SU-DHL-6 (cell line): ENCODE results near the gene TAX1BP1.

Experiments
- H2AFZ ChIP-seq: fragments of 200-600 bp; sonication (generic); 2 replicates; pipeline ENCODE4 v1.6.1; 2014; ENCODE audit warnings: low read depth, mild to moderate bottlenecking, moderate library complexity, mixed read lengths, antibody characterized with exemption, low read length; ENCODE audit not compliant: severe bottlenecking
- H3F3A ChIP-seq: fragments of 200-600 bp; shearing (Covaris generic); 2 replicates; pipeline ENCODE4 v1.6.0; 2016; ENCODE audit warnings: antibody characterized with exemption, mild to moderate bottlenecking; ENCODE audit not compliant: insufficient read depth
- H3K27ac ChIP-seq: fragments of 200-600 bp; sonication (generic); 2 replicates; pipeline ENCODE4 v1.5.1; 2016; ENCODE audit warnings: low read depth, mild to moderate bottlenecking, low read length, moderate library complexity, mixed read lengths
- H3K27me3 ChIP-seq: fragments of 200-600 bp; sonication (generic), shearing (Covaris generic); 2 replicates; pipeline ENCODE4 v1.6.0; 2014; ENCODE audit warnings: mild to moderate bottlenecking, low read length
- H3K36me3 ChIP-seq: fragments of 200-600 bp; sonication (generic); 2 replicates; pipeline ENCODE4 v1.6.1; 2014; ENCODE audit warnings: mild to moderate bottlenecking, low read length, mixed read lengths
- H3K4me2 ChIP-seq: fragments of 300-600, 200-600 bp; shearing (Covaris generic), sonication (generic); 2 replicates; pipeline ENCODE4 v1.6.0; 2014; ENCODE audit warnings: low read length, low read depth, mild to moderate bottlenecking; ENCODE audit not compliant: poor library complexity, severe bottlenecking
- H3K4me3 ChIP-seq: fragments of 200-600 bp; sonication (generic); 2 replicates; pipeline ENCODE4 v1.5.1; 2014; ENCODE audit warnings: antibody characterized with exemption, low read length, mild to moderate bottlenecking, mixed read lengths; ENCODE audit not compliant: insufficient read depth, poor library complexity, severe bottlenecking
- H3K79me2 ChIP-seq: fragments of 200-600 bp; sonication (generic); 2 replicates; pipeline ENCODE4 v1.6.1; 2014; ENCODE audit warnings: mild to moderate bottlenecking, low read length, moderate library complexity; ENCODE audit not compliant: insufficient read depth
- H3K9ac ChIP-seq: fragments of 200-600 bp; sonication (generic); 2 replicates; pipeline ENCODE4 v1.7.0; 2014; ENCODE audit warnings: mild to moderate bottlenecking, low read length
- H3K9me2 ChIP-seq: fragments of 200-600 bp; sonication (generic); replicated peaks from 2 replicates; pipeline ENCODE4 v1.6.1; 2014; ENCODE audit warnings: low read length; ENCODE audit not compliant: insufficient read depth
- H3K9me3 ChIP-seq: fragments of 200-600 bp; sonication (generic); 2 replicates; pipeline ENCODE4 v1.6.1; 2014; ENCODE audit warnings: low read length, mixed read lengths; ENCODE audit not compliant: insufficient read depth
- H4K20me1 ChIP-seq: fragments of 200-600 bp; sonication (generic); 2 replicates; pipeline ENCODE4 v1.6.1; 2014; ENCODE audit warnings: low read depth, mild to moderate bottlenecking, antibody characterized with exemption, low read length, moderate library complexity, mixed read lengths
- CTCF ChIP-seq: fragments of 200-600 bp; sonication (generic); IDR thresholded peaks from one replicate; pipeline ENCODE4 v1.5.1; 2017; ENCODE audit warnings: antibody characterized with exemption, mild to moderate bottlenecking, low read length, moderate library complexity; ENCODE audit not compliant: insufficient read depth, poor library complexity, severe bottlenecking
- EZH2phosphoT487 ChIP-seq: fragments of 200-600 bp; sonication (generic), shearing (Covaris generic); conservative IDR thresholded peaks from 2 replicates; pipeline ENCODE4 v1.6.1; 2018; ENCODE audit warnings: mild to moderate bottlenecking, antibody characterized with exemption, low read length, moderate library complexity, mixed read lengths

Gene TAX1BP1

DNA sequence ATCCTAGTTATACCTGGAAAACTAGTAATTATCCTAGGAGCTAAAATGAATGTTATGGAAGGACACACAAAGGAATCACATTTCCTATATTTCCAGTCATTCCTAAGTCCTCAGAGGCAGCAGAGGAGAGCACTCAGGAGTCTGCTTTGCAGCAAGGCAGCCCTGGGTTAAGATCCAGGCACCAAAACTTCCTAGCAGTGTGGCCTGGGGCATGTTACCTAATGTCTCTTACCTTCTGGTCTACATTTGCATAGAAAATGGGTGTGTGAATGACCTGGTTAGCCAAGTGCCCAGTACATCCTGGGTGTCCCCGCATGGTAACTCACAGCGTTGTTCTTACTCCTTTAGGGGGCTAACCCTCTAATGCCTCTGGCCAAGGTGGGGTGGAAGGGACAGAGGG, 135.9 kb downstream of the TAX1BP1 start:
- Histone ChIP-seq H3K4me2 (no peak overlapping the region), H3F3A (no peaks in the 10 kb centered on the region)
- TF ChIP-seq EZH2phosphoT487 (no peak), CTCF (no peak)

GRCh38 chr7:27876756-27877155, 136.8 kb downstream of the TAX1BP1 start:
- H3K9me3 ChIP-seq = no peaks in the 10 kb centered on the region
- H3K9ac ChIP-seq = no peak overlapping the region
- no peaks in the 10 kb centered on the region for H3K9me2 ChIP-seq
- H3K36me3 ChIP-seq = no peaks in the 10 kb centered on the region
- H3F3A ChIP-seq = no peaks in the 10 kb centered on the region
- no peak overlapping the region for H3K4me3 ChIP-seq
- no peak overlapping the region for H3K27ac ChIP-seq
- no peaks in the 10 kb centered on the region for H4K20me1 ChIP-seq
- no peak overlapping the region for H3K4me2 ChIP-seq
- H3K27me3 ChIP-seq = no peaks in the 10 kb centered on the region
- H3K79me2 ChIP-seq = no peaks in the 10 kb centered on the region
- H2AFZ ChIP-seq = no peak overlapping the region
- TF ChIP-seq CTCF (no peak), EZH2phosphoT487 (no peak)

More for the DNA sequence above, 135.9 kb downstream of the TAX1BP1 start:
- no peaks in the 10 kb centered on the region for H3K79me2 ChIP-seq
- no peak overlapping the region for H3K9ac ChIP-seq
- H3K27ac ChIP-seq = no peak overlapping the region
- no peak overlapping the region for H2AFZ ChIP-seq
- H3K4me3 ChIP-seq = no peak overlapping the region
- H3K9me2 ChIP-seq = no peaks in the 10 kb centered on the region
- H3K9me3 ChIP-seq = no peaks in the 10 kb centered on the region
- H3K27me3 ChIP-seq = no peaks in the 10 kb centered on the region
- no peaks in the 10 kb centered on the region for H3K36me3 ChIP-seq
- no peaks in the 10 kb centered on the region for H4K20me1 ChIP-seq
